HG03175 (cell line): ENCODE data around the gene RNF144A.
A peak's percentile ranks its signal among the peaks of the same experiment; 100 is the strongest.
"Not testable (repeated sequence)": the region's sequence is repeated elsewhere in the genome, so short reads cannot be mapped to it uniquely, and the experiment has no call there.

Experiments
- ATAC-seq: cut with Tn5 transposase; IDR thresholded peaks from one replicate; pipeline ENCODE4 v1.9.1; 2021; ENCODE audit warnings: mild to moderate bottlenecking, moderate library complexity; ENCODE audit not compliant: unreplicated experiment

The RNF144A gene

GRCh38 chr2:6917071-6917760 lies at the start of gene RNF144A:
TSS of gene RNF144A (plus strand) at chr2:6917412. CDS start at chr2:6996927, 79,515 bp downstream.
- peak; percentile 84 for ATAC-seq

- peak; percentile 73 for ATAC-seq
Measured at GRCh38 chr2:6872394-6872793, 44.8 kb upstream of the RNF144A start.

- ATAC-seq = no peak
Measured at GRCh38 chr2:6874032-6874431, 43.2 kb upstream of the RNF144A start.

GRCh38 chr2:6876309-6876708 lies 40.9 kb upstream of the RNF144A start:
- no peak for ATAC-seq

- ATAC-seq = peak; percentile 79
Measured at GRCh38 chr2:6877402-6878304, 39.6 kb upstream of the RNF144A start, which contains the start of gene RSAD2. TSS of gene RSAD2 (plus strand) at chr2:6877777. CDS start at chr2:6877801, 24 bp downstream.

GRCh38 chr2:6878549-6878948 lies 38.7 kb upstream of the RNF144A start:
- ATAC-seq = no peak

- no peak for ATAC-seq
Measured at GRCh38 chr2:6879011-6879410, 38.2 kb upstream of the RNF144A start.

- no peak for ATAC-seq
Measured at GRCh38 chr2:6880200-6880733, 36.9 kb upstream of the RNF144A start.

- ATAC-seq = no peak
Measured at GRCh38 chr2:6881046-6881445, 36.2 kb upstream of the RNF144A start.

- ATAC-seq = no peak
Measured at GRCh38 chr2:6881516-6881915, 35.7 kb upstream of the RNF144A start.

GRCh38 chr2:6883448-6884122 lies 33.6 kb upstream of the RNF144A start:
- no peak for ATAC-seq

- ATAC-seq = no peak
Measured at GRCh38 chr2:6885551-6885950, 31.7 kb upstream of the RNF144A start.

GRCh38 chr2:6885968-6886367 lies 31.2 kb upstream of the RNF144A start:
- ATAC-seq = no peak

GRCh38 chr2:6887751-6888192 lies 29.4 kb upstream of the RNF144A start:
- no peak for ATAC-seq

- ATAC-seq = no peak
Measured at GRCh38 chr2:6888724-6889123, 28.5 kb upstream of the RNF144A start.

GRCh38 chr2:6893876-6894482 lies 23.2 kb upstream of the RNF144A start:
- no peak for ATAC-seq

GRCh38 chr2:6896930-6897759 lies 20.1 kb upstream of the RNF144A start:
- ATAC-seq = peak; percentile 59

GRCh38 chr2:6902581-6902980 lies 14.6 kb upstream of the RNF144A start:
- not testable (repeated sequence) for ATAC-seq

- no peak for ATAC-seq
Measured at GRCh38 chr2:6905668-6906067, 11.5 kb upstream of the RNF144A start.
